Measurements from ENCODE around the gene CDC14A. TPM values are rescaled to one million over a fixed set of nuclear protein-coding genes. Genes with fewer than 3 reads are reported as not detected.

CDC14A gene
- total RNA-seq, 1 experiment from 2014 or later = 6.8 TPM

- Histone ChIP-seq H3K27ac (ENCODE audit: low read depth, low read length, poor library complexity, severe bottlenecking) (no peak overlapping the region), H3K4me3 (ENCODE audit: low read depth, low read length, poor library complexity, severe bottlenecking) (no peak overlapping the region), H3K36me3 (ENCODE audit: insufficient read depth, low read length, poor library complexity, severe bottlenecking) (no peaks in the 10 kb centered on the region), H3K9me3 (ENCODE audit: low read depth, low read length, poor library complexity, severe bottlenecking) (no peaks in the 10 kb centered on the region), H3K4me1 (ENCODE audit: insufficient read depth, low read length, poor library complexity, severe bottlenecking) (no peaks in the 10 kb centered on the region), H3K27me3 (replicated peaks; ENCODE audit: insufficient read depth, low read depth, low read length, poor library complexity) (no peaks in the 10 kb centered on the region)
- ChIA-PET POLR2A (ENCODE audit: low non-redundant PET) (no interaction called here), CTCF (no interaction called here)
- intact Hi-C loops (cut with micrococcal nuclease; ENCODE audit: unreplicated experiment) = no loop called here
- TF ChIP-seq, protein P1, sequence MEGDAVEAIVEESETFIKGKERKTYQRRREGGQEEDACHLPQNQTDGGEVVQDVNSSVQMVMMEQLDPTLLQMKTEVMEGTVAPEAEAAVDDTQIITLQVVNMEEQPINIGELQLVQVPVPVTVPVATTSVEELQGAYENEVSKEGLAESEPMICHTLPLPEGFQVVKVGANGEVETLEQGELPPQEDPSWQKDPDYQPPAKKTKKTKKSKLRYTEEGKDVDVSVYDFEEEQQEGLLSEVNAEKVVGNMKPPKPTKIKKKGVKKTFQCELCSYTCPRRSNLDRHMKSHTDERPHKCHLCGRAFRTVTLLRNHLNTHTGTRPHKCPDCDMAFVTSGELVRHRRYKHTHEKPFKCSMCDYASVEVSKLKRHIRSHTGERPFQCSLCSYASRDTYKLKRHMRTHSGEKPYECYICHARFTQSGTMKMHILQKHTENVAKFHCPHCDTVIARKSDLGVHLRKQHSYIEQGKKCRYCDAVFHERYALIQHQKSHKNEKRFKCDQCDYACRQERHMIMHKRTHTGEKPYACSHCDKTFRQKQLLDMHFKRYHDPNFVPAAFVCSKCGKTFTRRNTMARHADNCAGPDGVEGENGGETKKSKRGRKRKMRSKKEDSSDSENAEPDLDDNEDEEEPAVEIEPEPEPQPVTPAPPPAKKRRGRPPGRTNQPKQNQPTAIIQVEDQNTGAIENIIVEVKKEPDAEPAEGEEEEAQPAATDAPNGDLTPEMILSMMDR (conservative IDR thresholded peaks at IDR 0.05; ENCODE audit: low read depth, low read length) = no peak
- no peak for TF ChIP-seq EZH2 (IDR thresholded peaks at IDR 0.05; ENCODE audit: borderline replicate concordance, low read depth, low read length, poor library complexity, severe bottlenecking)
- no peak for DNase-seq (ENCODE audit: low spot score)
- BruUV-seq (replicated peaks) = no TSS peak
Measured at GRCh38 chr1:100423832-100424337, 71.6 kb downstream of the CDC14A start.

- ChIA-PET CTCF (no interaction called here), POLR2A (ENCODE audit: low non-redundant PET) (no interaction called here)
- intact Hi-C loops (cut with micrococcal nuclease; ENCODE audit: unreplicated experiment) = no loop called here
- no peaks in the 10 kb centered on the region for H3K36me3 ChIP-seq (ENCODE audit: insufficient read depth, low read length, poor library complexity, severe bottlenecking)
- TF ChIP-seq, protein P1 (conservative IDR thresholded peaks at IDR 0.05; ENCODE audit: low read depth, low read length) = no peak
- TF ChIP-seq EZH2 (IDR thresholded peaks at IDR 0.05; ENCODE audit: borderline replicate concordance, low read depth, low read length, poor library complexity, severe bottlenecking) = no peak
- DNase-seq (ENCODE audit: low spot score) = no peak
- no peaks in the 10 kb centered on the region for H3K9me3 ChIP-seq (ENCODE audit: low read depth, low read length, poor library complexity, severe bottlenecking)
- H3K27ac ChIP-seq (ENCODE audit: low read depth, low read length, poor library complexity, severe bottlenecking) = no peak overlapping the region
- H3K4me1 ChIP-seq (ENCODE audit: insufficient read depth, low read length, poor library complexity, severe bottlenecking) = peaks cover under 1% of the 10 kb centered on the region
- no TSS peak for BruUV-seq (replicated peaks)
- H3K4me3 ChIP-seq (ENCODE audit: low read depth, low read length, poor library complexity, severe bottlenecking) = no peak overlapping the region
- no peaks in the 10 kb centered on the region for H3K27me3 ChIP-seq (replicated peaks; ENCODE audit: insufficient read depth, low read depth, low read length, poor library complexity)
Measured at GRCh38 chr1:100428160-100428559, 75.9 kb downstream of the CDC14A start.

- TF ChIP-seq, protein P1 (conservative IDR thresholded peaks at IDR 0.05; ENCODE audit: low read depth, low read length) = no peak
- TF ChIP-seq EZH2 (IDR thresholded peaks at IDR 0.05; ENCODE audit: borderline replicate concordance, low read depth, low read length, poor library complexity, severe bottlenecking) = no peak
- ChIA-PET POLR2A (ENCODE audit: low non-redundant PET) (no interaction called here), CTCF (no interaction called here)
- Histone ChIP-seq H3K27ac (ENCODE audit: low read depth, low read length, poor library complexity, severe bottlenecking) (no peak overlapping the region), H3K36me3 (ENCODE audit: insufficient read depth, low read length, poor library complexity, severe bottlenecking) (no peaks in the 10 kb centered on the region), H3K4me1 (ENCODE audit: insufficient read depth, low read length, poor library complexity, severe bottlenecking) (peaks cover 11% of the 10 kb centered on the region), H3K4me3 (ENCODE audit: low read depth, low read length, poor library complexity, severe bottlenecking) (no peak overlapping the region), H3K9me3 (ENCODE audit: low read depth, low read length, poor library complexity, severe bottlenecking) (no peaks in the 10 kb centered on the region), H3K27me3 (replicated peaks; ENCODE audit: insufficient read depth, low read depth, low read length, poor library complexity) (no peaks in the 10 kb centered on the region)
- BruUV-seq (replicated peaks) = no TSS peak
- intact Hi-C loops (cut with micrococcal nuclease; ENCODE audit: unreplicated experiment) = no loop called here
- no peak for DNase-seq (ENCODE audit: low spot score)
Measured at GRCh38 chr1:100430325-100430756, 78.0 kb downstream of the CDC14A start.
